Measurements from ENCODE around the gene SLC16A12.

- TF ChIP-seq, protein P1, sequence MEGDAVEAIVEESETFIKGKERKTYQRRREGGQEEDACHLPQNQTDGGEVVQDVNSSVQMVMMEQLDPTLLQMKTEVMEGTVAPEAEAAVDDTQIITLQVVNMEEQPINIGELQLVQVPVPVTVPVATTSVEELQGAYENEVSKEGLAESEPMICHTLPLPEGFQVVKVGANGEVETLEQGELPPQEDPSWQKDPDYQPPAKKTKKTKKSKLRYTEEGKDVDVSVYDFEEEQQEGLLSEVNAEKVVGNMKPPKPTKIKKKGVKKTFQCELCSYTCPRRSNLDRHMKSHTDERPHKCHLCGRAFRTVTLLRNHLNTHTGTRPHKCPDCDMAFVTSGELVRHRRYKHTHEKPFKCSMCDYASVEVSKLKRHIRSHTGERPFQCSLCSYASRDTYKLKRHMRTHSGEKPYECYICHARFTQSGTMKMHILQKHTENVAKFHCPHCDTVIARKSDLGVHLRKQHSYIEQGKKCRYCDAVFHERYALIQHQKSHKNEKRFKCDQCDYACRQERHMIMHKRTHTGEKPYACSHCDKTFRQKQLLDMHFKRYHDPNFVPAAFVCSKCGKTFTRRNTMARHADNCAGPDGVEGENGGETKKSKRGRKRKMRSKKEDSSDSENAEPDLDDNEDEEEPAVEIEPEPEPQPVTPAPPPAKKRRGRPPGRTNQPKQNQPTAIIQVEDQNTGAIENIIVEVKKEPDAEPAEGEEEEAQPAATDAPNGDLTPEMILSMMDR (conservative IDR thresholded peaks at IDR 0.05; ENCODE audit: low read depth, low read length), result no peak
- TF ChIP-seq SMC3 (IDR thresholded peaks at IDR 0.05; ENCODE audit: low read depth, low read length), result no peak
- no peak for TF ChIP-seq RCOR1 (IDR thresholded peaks at IDR 0.05; ENCODE audit: insufficient replicate concordance, low read length)
- TF ChIP-seq RAD21 (IDR thresholded peaks at IDR 0.05; ENCODE audit: low read length), result no peak
- TF ChIP-seq NFE2L2 (IDR thresholded peaks at IDR 0.05; ENCODE audit: low read depth, low read length), result peak; percentile 74; the same call in 1 of the 2 replicates
- TF ChIP-seq CHD1 (IDR thresholded peaks at IDR 0.05; ENCODE audit: low read depth, low read length), result no peak
- TF ChIP-seq, protein P2, sequence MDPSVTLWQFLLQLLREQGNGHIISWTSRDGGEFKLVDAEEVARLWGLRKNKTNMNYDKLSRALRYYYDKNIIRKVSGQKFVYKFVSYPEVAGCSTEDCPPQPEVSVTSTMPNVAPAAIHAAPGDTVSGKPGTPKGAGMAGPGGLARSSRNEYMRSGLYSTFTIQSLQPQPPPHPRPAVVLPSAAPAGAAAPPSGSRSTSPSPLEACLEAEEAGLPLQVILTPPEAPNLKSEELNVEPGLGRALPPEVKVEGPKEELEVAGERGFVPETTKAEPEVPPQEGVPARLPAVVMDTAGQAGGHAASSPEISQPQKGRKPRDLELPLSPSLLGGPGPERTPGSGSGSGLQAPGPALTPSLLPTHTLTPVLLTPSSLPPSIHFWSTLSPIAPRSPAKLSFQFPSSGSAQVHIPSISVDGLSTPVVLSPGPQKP (IDR thresholded peaks at IDR 0.05; ENCODE audit: borderline replicate concordance, low read depth, low read length), result no peak
- TF ChIP-seq CEBPB (IDR thresholded peaks at IDR 0.05; ENCODE audit: low read depth, low read length), result peak; percentile 99
- no peak for TF ChIP-seq POLR2A (IDR thresholded peaks at IDR 0.05; ENCODE audit: low read depth, low read length)
- peak; percentile 91 for TF ChIP-seq MAFK (IDR thresholded peaks at IDR 0.05; ENCODE audit: low read depth, low read length)
- TF ChIP-seq USF2 (IDR thresholded peaks at IDR 0.05; ENCODE audit: low read depth, low read length), result no peak
- no peak for TF ChIP-seq MXI1 (IDR thresholded peaks at IDR 0.05; ENCODE audit: borderline replicate concordance, low read depth, low read length)
Measured at GRCh38 chr10:89481662-89482061, 53.7 kb downstream of the SLC16A12 start.

Measured in IMR-90 (cell line).